ENCODE results near the gene ANKRD33B.

DNA sequence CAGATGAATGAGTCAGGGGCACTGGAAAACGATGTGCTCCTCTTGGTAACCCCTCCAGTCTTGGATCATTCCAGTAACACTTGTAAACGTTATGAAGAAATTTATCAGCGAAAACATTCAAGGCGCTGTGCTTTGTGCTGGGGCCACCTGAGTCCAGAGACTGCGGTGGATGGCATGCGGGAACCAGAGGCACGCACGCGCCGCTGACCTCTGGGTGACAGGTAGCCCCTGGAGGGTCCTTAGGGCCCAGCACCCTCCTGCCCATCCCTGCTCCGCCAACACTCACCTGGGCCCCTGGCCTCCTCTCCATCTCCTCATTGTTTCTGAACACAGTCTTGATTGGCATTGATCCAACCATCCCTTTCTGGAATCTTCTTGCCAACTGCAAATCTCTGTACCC, 110.2 kb downstream of the ANKRD33B start:
- TF ChIP-seq, protein P1, sequence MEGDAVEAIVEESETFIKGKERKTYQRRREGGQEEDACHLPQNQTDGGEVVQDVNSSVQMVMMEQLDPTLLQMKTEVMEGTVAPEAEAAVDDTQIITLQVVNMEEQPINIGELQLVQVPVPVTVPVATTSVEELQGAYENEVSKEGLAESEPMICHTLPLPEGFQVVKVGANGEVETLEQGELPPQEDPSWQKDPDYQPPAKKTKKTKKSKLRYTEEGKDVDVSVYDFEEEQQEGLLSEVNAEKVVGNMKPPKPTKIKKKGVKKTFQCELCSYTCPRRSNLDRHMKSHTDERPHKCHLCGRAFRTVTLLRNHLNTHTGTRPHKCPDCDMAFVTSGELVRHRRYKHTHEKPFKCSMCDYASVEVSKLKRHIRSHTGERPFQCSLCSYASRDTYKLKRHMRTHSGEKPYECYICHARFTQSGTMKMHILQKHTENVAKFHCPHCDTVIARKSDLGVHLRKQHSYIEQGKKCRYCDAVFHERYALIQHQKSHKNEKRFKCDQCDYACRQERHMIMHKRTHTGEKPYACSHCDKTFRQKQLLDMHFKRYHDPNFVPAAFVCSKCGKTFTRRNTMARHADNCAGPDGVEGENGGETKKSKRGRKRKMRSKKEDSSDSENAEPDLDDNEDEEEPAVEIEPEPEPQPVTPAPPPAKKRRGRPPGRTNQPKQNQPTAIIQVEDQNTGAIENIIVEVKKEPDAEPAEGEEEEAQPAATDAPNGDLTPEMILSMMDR (conservative IDR thresholded peaks at IDR 0.05; ENCODE audit: low read depth, low read length) = no peak
- TF ChIP-seq EZH2 (IDR thresholded peaks at IDR 0.05; ENCODE audit: borderline replicate concordance, low read depth, low read length, poor library complexity, severe bottlenecking) = no peak

Measured in A673 (cell line).